Subcutaneous adipose tissue (tissue), 4 donors: ENCODE measurements around the gene SAA1. TPM values are rescaled to one million over a fixed set of nuclear protein-coding genes. Genes with fewer than 3 reads are reported as not detected.

Source experiments
- total RNA-seq, 4 donors: library from RNA; depleted of rRNA; stranded (reverse); fragments of >200 nt; gene quantifications; one replicate each; pipeline ENCODE4 v1.1.0, GENCODE V29; 2016
- TF ChIP-seq, protein P1 (sequence below): fragments of 450-650 bp; IDR thresholded peaks from one replicate; pipeline ENCODE4 v1.5.1; 2016; ENCODE audit warnings: low read depth, mild to moderate bottlenecking, control low read depth, antibody characterized with exemption, moderate library complexity

Gene SAA1
- total RNA-seq, 4 donors from 2014 or later: 72.0 to 1,133 (median 441) TPM

DNA sequence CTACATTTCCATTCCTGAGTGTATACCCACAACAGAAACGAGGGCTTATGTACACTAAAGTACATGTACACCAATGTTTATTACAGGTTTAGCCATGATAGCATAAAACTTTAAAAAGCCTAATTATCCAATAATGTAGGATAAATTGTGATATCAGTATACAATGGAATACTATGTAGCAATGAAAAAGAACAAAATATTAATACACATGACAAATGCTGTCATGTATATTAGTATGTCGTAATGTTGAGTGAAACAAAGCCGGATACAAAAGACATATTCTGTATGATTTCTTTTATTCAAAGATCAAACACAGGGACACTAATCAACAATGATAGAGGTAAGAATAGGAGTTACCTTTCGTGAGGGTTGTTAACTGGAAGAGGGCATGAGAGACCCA, 32.2 kb upstream of the SAA1 start:
- TF ChIP-seq, protein P1, sequence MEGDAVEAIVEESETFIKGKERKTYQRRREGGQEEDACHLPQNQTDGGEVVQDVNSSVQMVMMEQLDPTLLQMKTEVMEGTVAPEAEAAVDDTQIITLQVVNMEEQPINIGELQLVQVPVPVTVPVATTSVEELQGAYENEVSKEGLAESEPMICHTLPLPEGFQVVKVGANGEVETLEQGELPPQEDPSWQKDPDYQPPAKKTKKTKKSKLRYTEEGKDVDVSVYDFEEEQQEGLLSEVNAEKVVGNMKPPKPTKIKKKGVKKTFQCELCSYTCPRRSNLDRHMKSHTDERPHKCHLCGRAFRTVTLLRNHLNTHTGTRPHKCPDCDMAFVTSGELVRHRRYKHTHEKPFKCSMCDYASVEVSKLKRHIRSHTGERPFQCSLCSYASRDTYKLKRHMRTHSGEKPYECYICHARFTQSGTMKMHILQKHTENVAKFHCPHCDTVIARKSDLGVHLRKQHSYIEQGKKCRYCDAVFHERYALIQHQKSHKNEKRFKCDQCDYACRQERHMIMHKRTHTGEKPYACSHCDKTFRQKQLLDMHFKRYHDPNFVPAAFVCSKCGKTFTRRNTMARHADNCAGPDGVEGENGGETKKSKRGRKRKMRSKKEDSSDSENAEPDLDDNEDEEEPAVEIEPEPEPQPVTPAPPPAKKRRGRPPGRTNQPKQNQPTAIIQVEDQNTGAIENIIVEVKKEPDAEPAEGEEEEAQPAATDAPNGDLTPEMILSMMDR: no peak

DNA sequence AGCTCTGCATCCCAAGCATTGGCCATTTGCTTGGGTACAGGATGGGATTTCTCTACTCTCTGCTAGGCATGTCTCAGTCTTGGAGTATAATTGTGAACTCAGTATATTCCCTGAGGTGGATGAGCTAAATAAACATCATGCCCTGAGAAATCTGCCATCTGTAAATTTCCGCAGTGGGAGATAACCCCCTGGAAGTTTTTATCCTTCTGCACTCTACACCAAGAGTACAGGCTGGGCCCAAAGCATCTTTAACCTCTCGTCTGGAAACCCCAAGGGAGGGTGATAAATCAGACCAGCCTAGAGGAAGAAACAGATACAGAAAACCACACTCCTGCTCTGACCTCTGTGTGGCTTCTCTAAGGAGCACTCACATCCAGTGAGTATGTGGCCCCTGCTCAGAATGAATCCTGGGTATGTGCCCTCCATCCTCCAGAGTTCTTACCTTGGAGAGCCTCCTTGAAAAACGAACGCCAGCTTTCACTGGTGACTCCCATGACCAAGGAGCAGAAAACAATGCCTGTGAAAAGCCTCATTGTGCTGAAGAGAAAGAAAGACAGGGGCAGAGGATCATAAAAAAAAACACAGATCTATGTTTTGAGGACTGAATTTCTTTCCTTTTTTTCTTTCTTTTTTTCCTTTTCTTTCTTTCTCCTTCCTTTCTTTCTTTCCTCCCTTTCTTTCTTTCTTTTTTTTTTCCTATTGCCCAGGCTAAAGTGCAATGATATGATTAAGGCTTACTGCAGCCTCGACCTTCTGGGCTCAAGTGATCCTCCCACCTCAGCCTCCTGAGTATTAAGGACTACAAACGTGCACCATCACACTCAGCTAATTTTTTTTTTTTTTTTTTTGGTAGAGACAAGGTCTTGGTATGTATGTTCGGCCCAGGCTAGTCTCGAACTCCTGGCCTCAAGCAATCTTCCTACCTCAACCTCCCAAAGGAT, 30.4 kb upstream of the SAA1 start:
- TF ChIP-seq, protein P1: no peak

DNA sequence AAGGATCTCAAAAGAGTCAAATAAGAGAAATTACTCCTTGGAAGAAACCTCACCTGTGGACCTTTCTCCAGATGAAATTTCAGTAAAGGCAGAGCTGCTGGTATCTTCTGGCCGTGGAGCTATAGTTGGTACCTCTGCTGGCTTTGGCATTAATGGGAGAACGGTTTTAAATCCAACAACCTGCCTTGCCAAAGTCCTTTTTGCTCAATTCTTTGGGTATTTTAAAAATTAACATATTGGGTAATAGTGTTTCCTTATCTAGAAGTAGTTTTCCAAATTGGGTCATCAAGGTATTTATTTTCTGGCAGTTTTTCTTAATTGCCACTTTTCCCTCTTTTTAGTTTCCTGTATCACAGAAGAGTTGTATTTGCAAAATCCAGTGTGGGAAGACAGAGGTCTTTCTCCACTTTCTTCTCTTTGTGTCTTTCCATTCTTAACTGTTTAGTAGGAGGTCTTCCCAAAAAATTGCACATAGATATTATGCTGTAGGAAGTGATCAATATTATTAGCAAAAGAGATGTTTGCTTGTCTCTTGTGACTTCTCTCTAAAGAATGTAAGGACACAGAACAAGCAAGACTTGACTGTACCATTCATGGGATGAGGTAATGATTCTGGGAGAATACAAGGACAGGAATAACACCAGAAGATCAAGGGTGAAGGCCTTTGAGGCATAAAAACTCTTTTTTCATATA, 29.3 kb upstream of the SAA1 start, which contains the start of gene SAA4:
Gene SAA4, minus strand, starts transcription at position 139 of the 693 bp plus-strand sequence. CDS start 876 bp downstream, outside the sequence.
- TF ChIP-seq, protein P1: no peak

DNA sequence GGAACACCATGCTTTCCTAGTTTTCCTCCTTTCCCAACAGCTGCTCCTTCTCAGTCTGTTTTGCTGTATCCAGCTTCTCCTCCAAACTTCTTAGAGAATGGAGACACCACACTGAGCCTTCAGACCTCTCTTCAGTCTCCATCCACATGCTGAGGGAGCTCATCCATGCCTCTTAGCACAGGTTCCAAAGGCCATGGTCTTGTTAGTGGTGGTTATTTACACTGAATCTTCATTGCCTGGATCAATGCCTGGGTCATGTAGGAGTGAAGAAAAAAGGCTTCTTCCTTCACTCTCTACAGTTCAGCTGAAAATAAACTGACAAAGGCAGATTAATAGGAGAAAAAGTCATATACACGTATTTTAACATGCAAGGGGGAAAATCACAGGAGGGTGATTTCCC, 26.4 kb upstream of the SAA1 start:
- TF ChIP-seq, protein P1: no peak

DNA sequence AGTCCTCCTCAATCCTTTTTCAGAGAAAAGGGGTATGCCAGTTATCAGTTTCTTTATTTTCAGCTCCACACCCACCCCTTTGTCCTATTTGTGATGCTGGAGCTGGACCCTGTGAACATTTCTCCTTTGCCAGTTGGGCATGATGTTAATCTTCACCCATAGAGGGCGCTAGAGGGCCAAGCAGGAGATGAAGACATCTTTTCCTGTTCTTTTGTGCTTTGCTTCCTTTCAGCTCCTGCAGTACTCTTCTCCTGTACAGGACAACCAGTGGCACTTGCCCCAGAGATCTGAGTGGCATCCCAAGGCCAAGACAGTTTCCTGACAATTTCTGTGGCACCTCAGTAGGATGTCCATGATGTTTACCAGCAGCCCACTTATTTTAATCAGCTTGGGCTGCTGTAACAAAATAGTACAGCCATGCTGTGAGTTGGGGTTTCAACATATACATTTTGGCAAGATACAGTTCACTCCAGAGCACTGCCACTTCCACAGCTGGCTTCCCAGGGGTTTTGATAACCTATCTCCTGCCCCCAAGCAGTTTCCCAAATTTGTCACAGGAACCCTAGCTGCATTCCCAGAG, 22.2 kb upstream of the SAA1 start:
- TF ChIP-seq, protein P1: no peak

DNA sequence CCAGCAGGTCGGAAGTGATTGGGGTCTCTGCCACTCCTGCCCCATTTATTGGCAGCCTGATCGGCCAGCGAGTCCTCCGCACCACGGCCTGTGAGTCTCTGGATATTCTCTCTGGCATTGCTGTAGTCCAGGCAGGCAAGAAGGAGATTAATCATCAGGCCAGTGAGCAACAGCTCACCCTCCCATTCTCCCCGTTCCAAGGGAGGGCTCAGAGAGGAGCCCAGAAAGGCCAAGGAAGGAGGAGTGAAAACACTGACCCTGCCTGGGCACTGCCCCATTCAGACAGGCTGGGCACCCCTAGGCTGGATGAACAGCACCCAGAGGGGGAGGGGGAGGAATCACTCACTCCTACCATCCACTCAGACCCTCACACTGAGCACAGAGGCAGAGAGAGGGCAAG, 20.7 kb upstream of the SAA1 start:
- TF ChIP-seq, protein P1: no peak

DNA sequence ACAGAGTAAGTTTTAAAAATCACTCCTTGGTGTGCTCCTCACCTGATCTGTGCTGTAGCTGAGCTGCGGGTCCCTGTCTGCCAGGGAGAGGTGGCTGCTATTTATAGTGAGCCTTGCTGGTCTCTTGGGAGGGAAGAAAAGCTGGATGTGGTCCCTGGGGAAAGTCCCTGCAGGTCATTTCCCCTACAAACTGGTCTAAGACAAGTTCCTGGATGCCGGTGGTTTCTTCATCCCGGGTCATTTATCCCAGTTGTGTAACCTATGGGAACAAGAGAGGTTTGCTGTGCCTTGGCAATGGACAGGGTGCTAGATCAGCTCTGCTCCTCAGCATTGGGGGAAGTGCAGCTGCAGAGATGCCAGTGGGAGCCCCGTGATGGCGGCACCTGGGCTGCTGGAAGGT, 17.5 kb upstream of the SAA1 start, which contains the start of gene SAA2:
Gene SAA2, minus strand, starts transcription at position 108 of the 400 bp plus-strand sequence. CDS start 657 bp downstream, outside the sequence.
- TF ChIP-seq, protein P1: no peak
